HL-60 (cell line): Measurements from ENCODE around the gene SV2C.

Source experiments
- DNase-seq, 2 experiments: peaks; one replicate each; pipeline ENCODE4 v3.0.0-alpha.2; 2010 to 2020; ENCODE audit warnings: low read depth in 1 of 2, low spot score in 1 of 2
- H3K27ac ChIP-seq: fragments of 250-450 bp; sonication (Bioruptor Pico); replicated peaks from 2 replicates; pipeline ENCODE4 v1.5.1; 2020; ENCODE audit warnings: mild to moderate bottlenecking, moderate library complexity
- H3K27me3 ChIP-seq: fragments of 250-450 bp; sonication (Bioruptor Pico); 2 replicates; pipeline ENCODE4 v1.5.1; 2021; ENCODE audit warnings: mild to moderate bottlenecking, moderate library complexity; ENCODE audit not compliant: insufficient read depth, poor library complexity, severe bottlenecking
- H3K4me3 ChIP-seq: replicated peaks from 2 replicates; pipeline ENCODE4 v1.5.1; 2011; ENCODE audit warnings: mild to moderate bottlenecking, control low read depth, low read length; ENCODE audit not compliant: insufficient read depth
- CTCF ChIP-seq: IDR thresholded peaks from one replicate; pipeline ENCODE4 v1.5.1; 2011; ENCODE audit warnings: low read length, control low read depth, inconsistent platforms; ENCODE audit not compliant: insufficient read depth
- GABPA ChIP-seq: IDR thresholded peaks from 2 replicates; pipeline ENCODE4 v1.6.1; 2012; ENCODE audit warnings: low read depth
- POLR2AphosphoS5 ChIP-seq: IDR thresholded peaks from 2 replicates; pipeline ENCODE4 v1.6.1; 2012; ENCODE audit warnings: low read depth
- REST ChIP-seq: IDR thresholded peaks from 2 replicates; pipeline ENCODE4 v1.6.1; 2012; ENCODE audit warnings: low read depth; ENCODE audit not compliant: insufficient replicate concordance
- SPI1 ChIP-seq: IDR thresholded peaks from 2 replicates; pipeline ENCODE4 v1.6.1; 2012; ENCODE audit warnings: low read depth, mild to moderate bottlenecking, borderline replicate concordance

SV2C gene

GRCh38 chr5:76175051-76175666, 92.0 kb downstream of the SV2C start:
- Histone ChIP-seq H3K27me3 (no peaks in the 10 kb centered on the region), H3K4me3 (no peak overlapping the region), H3K27ac (no peak overlapping the region)
- peak; percentile 4 to 8 for DNase-seq
- TF ChIP-seq CTCF = peak; percentile 7
- no peak for TF ChIP-seq REST

- TF ChIP-seq REST (no peak), SPI1 (peak; percentile 65)
- no peaks in the 10 kb centered on the region for H3K27me3 ChIP-seq
- peak in 1 of 2 experiments; percentile 36 for DNase-seq
- no peak overlapping the region for H3K27ac ChIP-seq
- H3K4me3 ChIP-seq = no peak overlapping the region
These were observed 92.7 kb downstream of the SV2C start for GRCh38 chr5:76175821-76176403.

- DNase-seq = no peak
- no peak for TF ChIP-seq REST
- TF ChIP-seq CTCF = no peak
- no peak for TF ChIP-seq GABPA
- no peak for TF ChIP-seq POLR2AphosphoS5
- no peak for TF ChIP-seq SPI1
- Histone ChIP-seq H3K27me3 (no peaks in the 10 kb centered on the region), H3K4me3 (no peak overlapping the region), H3K27ac (no peak overlapping the region)
These were observed 94.8 kb downstream of the SV2C start for GRCh38 chr5:76177978-76178377.
